ENCODE results near the gene MEIOB. TPM values are rescaled to one million over a fixed set of nuclear protein-coding genes. Genes with fewer than 3 reads are reported as not detected.
"Not testable (repeated sequence)": the region's sequence is repeated elsewhere in the genome, so short reads cannot be mapped to it uniquely, and the experiment has no call there.

The MEIOB gene
- total RNA-seq, 1 donor from 2014 or later: 0.26 TPM

DNA sequence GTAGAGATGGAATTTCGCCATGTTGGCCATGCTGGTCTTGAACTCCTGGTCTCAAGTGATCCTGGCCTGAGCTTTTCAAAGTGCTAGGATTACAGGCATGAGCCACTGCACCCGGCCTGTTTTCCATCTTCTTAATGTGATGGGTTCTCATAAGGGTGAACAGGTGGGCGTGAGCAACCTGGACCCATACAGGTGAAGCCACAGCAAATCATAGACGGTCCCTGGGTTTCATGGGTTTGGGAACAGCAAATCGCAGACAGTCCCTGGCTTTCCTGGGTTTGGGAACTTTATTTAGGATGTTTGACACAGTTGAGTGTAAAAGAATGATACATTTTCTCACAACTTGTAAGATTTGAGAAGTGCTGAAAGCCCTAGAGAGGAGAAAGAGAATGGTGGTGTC is 12.9 kb upstream of the MEIOB start:
- FAIRE-seq (no peak), DNase-seq (ENCODE audit: low read depth) (no peak)
- Histone ChIP-seq H3K36me3 (ENCODE audit: control insufficient read depth, insufficient read depth, low read length) (no peaks in the 10 kb centered on the region), H3K27me3 (ENCODE audit: control insufficient read depth, insufficient read depth, low read length) (peaks cover 2% of the 10 kb centered on the region), H3K4me3 (ENCODE audit: low read depth, low read length) (no peak overlapping the region)
- TF ChIP-seq, protein P1, sequence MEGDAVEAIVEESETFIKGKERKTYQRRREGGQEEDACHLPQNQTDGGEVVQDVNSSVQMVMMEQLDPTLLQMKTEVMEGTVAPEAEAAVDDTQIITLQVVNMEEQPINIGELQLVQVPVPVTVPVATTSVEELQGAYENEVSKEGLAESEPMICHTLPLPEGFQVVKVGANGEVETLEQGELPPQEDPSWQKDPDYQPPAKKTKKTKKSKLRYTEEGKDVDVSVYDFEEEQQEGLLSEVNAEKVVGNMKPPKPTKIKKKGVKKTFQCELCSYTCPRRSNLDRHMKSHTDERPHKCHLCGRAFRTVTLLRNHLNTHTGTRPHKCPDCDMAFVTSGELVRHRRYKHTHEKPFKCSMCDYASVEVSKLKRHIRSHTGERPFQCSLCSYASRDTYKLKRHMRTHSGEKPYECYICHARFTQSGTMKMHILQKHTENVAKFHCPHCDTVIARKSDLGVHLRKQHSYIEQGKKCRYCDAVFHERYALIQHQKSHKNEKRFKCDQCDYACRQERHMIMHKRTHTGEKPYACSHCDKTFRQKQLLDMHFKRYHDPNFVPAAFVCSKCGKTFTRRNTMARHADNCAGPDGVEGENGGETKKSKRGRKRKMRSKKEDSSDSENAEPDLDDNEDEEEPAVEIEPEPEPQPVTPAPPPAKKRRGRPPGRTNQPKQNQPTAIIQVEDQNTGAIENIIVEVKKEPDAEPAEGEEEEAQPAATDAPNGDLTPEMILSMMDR (IDR thresholded peaks at IDR 0.05; ENCODE audit: insufficient read depth, low read length, severe bottlenecking): no peak

DNA sequence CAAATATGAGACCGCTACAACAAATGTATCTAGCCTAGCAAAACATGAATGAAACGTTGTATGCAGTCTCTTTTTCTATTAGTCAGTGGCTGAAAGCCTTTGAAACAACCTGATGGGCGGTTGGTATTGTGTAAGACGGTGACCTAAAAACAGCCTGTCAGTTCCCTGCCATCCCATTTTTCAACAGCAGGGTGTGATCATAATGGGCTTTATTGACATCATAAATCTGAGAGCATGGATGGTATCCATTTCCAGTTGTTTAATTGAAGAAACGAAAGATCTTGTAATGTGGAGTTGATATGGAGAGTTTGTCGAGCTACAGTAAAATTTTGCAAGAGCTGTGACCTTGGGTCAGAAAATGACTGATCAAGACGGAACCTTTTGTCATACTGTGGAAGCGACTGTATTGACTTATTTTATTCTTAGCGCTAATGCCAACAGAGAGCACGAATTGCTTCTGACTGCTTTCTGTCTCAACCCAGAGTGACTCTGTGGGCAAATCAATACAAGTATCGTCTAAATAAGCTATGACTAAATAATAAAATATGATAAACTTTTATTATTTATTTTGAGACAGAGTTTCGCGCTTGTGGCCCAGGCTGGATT is 12.3 kb upstream of the MEIOB start:
- H3K27me3 ChIP-seq (ENCODE audit: control insufficient read depth, insufficient read depth, low read length): no peaks in the 10 kb centered on the region
- TF ChIP-seq, protein P1 (IDR thresholded peaks at IDR 0.05; ENCODE audit: insufficient read depth, low read length, severe bottlenecking): peak; percentile 14
- no peak overlapping the region for H3K4me3 ChIP-seq (ENCODE audit: low read depth, low read length)
- DNase-seq (ENCODE audit: low read depth): peak; percentile 45
- no peaks in the 10 kb centered on the region for H3K36me3 ChIP-seq (ENCODE audit: control insufficient read depth, insufficient read depth, low read length)
- FAIRE-seq: peak; percentile 40

DNA sequence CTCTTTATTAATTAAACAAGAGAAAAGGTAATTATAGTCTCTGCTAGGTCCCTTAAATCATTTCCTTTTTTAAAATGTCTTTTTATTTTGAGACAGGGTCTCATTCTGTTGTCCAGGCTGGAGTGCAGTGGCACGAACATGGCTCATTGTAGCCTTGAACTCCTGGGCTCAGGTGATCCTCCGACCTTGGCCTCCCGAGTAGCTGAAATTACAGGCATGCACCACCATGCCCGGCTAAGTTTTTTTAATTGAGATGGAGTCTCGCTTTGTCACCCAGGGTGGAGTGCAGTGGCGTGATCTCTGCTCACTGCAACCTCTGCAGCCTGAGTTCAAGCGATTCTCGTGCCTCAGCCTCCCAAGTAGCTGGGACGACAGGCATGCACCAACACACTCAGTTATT is 9.2 kb upstream of the MEIOB start:
- DNase-seq (ENCODE audit: low read depth); H3K27me3 ChIP-seq (ENCODE audit: control insufficient read depth, insufficient read depth, low read length); FAIRE-seq; H3K36me3 ChIP-seq (ENCODE audit: control insufficient read depth, insufficient read depth, low read length); H3K4me3 ChIP-seq (ENCODE audit: low read depth, low read length): not testable (repeated sequence)

DNA sequence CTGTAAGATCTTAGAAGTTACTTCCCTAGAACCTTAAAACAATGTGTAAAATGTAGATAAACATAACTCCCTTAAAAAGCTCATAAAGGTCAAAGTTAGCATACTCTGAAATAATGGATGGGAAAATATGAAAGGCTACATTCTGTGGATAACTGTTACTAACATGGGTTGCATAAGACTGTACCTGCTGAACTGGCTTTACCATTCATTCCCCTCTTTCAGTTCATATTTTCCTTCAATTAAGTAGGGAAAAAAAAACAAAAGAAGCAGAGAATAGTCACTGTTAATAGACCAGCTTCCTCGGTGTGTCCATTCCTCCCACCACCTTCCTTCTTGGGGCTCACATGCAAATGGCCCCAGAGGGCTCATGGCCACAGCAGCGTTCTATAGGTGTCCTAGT is 7.5 kb upstream of the MEIOB start:
- no peak for DNase-seq (ENCODE audit: low read depth)
- TF ChIP-seq, protein P1 (IDR thresholded peaks at IDR 0.05; ENCODE audit: insufficient read depth, low read length, severe bottlenecking): no peak
- no peak for FAIRE-seq
- H3K4me3 ChIP-seq (ENCODE audit: low read depth, low read length): no peak overlapping the region
- peaks cover 5% of the 10 kb centered on the region for H3K27me3 ChIP-seq (ENCODE audit: control insufficient read depth, insufficient read depth, low read length)
- H3K36me3 ChIP-seq (ENCODE audit: control insufficient read depth, insufficient read depth, low read length): no peaks in the 10 kb centered on the region

DNA sequence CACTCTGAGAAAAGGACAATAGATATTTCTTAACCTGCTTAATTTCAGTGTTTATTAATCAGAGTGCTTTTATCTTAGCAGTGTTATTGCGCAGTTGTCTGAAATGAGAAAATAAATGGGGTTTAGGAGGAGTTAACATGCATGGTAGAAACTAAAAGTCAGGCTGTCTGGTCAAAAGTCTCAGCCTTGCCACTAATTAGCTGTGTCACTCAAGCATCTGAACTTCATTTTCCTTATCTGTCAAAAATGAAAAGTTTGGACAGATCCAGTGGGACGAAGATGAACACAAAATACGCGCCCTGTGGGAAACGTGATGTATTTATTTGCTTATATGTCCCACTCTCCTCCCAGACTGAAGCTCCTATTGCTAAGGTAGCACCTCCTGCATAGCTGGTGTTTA is 6.3 kb upstream of the MEIOB start:
- FAIRE-seq: no peak
- TF ChIP-seq, protein P1 (IDR thresholded peaks at IDR 0.05; ENCODE audit: insufficient read depth, low read length, severe bottlenecking): no peak
- DNase-seq (ENCODE audit: low read depth): no peak
- H3K27me3 ChIP-seq (ENCODE audit: control insufficient read depth, insufficient read depth, low read length): peaks cover 5% of the 10 kb centered on the region
- H3K36me3 ChIP-seq (ENCODE audit: control insufficient read depth, insufficient read depth, low read length): no peaks in the 10 kb centered on the region
- no peak overlapping the region for H3K4me3 ChIP-seq (ENCODE audit: low read depth, low read length)

DNA sequence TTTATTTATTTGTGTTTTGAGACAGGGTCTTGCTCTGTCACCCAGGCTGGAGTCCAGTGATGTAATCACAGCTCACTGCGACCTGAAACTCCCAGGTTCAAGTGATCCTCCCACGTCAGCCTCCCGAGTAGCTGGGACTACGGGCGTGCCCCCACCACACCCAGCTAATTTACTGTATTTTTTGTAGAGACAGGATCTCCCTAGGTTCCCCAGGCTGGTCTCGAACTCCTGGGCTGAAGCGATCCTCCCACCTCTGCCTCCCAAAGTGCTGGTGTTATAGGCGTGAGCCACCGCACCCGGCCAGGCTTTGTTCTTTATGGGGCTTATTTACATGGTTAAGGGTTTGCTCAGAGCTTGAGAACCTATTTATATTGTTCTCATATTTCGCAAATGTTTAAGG is 5.8 kb upstream of the MEIOB start:
- DNase-seq (ENCODE audit: low read depth): no peak

More for the DNA sequence above, 5.8 kb upstream of the MEIOB start:
- Histone ChIP-seq H3K4me3 (ENCODE audit: low read depth, low read length) (no peak overlapping the region), H3K27me3 (ENCODE audit: control insufficient read depth, insufficient read depth, low read length) (peaks cover 5% of the 10 kb centered on the region), H3K36me3 (ENCODE audit: control insufficient read depth, insufficient read depth, low read length) (no peaks in the 10 kb centered on the region)
- TF ChIP-seq, protein P1 (IDR thresholded peaks at IDR 0.05; ENCODE audit: insufficient read depth, low read length, severe bottlenecking): no peak
- FAIRE-seq: no peak
